ENCODE measurements around the gene RGL3.
"Not testable (repeated sequence)": the region's sequence is repeated elsewhere in the genome, so short reads cannot be mapped to it uniquely, and the experiment has no call there.

RGL3 gene

GRCh38 chr19:11420429-11421370 is 1.6 kb upstream of the RGL3 start:
- DNase-seq (ENCODE audit: low read depth), result no peak

DNA sequence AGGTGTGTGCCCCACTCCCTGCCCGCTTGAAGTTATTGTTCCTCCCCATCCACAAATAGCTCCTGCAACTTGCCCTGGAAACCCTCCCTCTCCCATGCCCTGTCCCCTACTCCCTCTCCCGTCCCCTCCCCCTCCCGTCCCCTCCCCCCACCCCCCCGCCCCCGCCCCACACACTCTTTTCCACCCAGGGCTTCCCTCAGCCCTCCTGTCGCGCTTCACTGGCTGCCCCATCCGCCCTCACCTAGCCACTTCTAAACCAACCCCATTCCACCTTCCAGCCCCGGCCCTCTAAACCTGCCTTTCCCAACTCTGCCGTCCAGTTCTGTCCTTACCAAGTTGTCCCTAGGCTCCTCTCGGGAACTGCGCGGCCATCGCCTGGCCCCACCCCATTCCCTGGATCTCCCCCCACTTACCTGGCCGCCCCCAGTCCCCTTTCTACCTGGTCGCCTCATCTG is 993 bp downstream of the RGL3 start:
- no peak for DNase-seq (ENCODE audit: low read depth)

- DNase-seq (ENCODE audit: low read depth), result no peak
These were observed 2.6 kb downstream of the RGL3 start for GRCh38 chr19:11416346-11417052.

DNA sequence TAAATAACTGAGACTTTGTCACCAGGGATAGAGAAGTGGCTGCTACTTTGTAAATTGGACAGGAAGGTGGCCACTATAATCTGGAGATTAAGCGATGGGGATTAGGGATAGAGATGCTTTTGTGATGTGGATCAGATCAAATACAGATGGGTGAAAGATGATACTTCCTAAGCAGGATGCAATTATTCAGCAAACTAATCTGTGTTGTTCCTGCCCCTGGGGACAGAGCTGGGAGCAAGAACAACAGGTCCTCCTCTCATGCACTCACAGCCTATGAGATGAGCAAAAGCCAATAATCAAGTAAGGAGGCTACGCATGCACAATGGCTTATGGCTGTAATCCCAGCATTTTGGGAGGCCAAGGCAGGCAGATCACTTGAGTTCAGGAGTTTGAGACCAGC is 4.6 kb downstream of the RGL3 start:
- DNase-seq (ENCODE audit: low read depth), result no peak

GRCh38 chr19:11410682-11411081 is 8.4 kb downstream of the RGL3 start:
- no peak for DNase-seq (ENCODE audit: low read depth)

DNA sequence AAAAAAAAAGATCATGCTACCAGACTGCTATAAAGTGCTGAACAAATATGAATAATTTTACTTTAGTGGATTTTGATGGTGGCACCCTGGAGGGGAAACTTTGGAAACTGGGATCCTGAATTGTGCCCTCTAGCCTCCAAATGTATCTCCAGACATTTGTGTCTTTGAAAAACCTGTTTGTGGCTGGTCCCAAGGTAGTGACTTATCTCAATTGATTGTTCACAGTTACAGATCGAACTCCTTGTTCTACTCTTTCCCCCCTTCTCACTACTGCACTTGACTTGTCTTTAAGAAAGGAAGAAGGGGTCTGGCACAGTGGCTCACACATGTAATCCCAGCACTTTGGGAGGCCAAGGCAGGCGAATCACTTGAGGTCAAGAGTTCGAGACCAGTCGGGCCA is 10.5 kb downstream of the RGL3 start:
- DNase-seq (ENCODE audit: low read depth), result no peak

DNA sequence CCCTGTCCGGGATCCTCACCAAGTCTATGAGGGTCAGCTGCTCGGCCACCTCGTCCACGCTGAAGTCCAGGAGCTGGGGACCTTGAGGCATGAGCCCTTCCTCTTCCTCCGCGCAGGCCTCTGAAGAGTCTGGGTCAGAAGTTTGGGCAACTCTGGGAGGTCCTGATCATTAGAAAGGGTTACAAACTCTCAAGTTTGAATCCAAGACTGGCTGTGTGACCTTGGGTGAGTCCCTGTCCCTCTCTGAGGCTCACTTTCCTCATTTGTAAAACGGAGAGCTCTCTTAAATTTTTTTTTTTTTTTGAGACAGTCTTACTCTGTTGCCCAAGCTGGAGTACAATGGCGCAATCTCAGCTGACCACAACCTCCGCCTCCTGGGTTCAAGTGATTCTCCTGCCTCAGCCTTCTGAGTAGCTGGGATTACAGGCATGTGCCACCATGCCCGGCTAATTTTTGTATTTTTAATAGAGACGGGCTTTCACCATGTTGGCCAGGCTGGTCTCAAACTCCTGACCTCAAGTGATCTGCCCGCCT is 12.3 kb downstream of the RGL3 start:
- not testable (repeated sequence) for DNase-seq (ENCODE audit: low read depth)

DNA sequence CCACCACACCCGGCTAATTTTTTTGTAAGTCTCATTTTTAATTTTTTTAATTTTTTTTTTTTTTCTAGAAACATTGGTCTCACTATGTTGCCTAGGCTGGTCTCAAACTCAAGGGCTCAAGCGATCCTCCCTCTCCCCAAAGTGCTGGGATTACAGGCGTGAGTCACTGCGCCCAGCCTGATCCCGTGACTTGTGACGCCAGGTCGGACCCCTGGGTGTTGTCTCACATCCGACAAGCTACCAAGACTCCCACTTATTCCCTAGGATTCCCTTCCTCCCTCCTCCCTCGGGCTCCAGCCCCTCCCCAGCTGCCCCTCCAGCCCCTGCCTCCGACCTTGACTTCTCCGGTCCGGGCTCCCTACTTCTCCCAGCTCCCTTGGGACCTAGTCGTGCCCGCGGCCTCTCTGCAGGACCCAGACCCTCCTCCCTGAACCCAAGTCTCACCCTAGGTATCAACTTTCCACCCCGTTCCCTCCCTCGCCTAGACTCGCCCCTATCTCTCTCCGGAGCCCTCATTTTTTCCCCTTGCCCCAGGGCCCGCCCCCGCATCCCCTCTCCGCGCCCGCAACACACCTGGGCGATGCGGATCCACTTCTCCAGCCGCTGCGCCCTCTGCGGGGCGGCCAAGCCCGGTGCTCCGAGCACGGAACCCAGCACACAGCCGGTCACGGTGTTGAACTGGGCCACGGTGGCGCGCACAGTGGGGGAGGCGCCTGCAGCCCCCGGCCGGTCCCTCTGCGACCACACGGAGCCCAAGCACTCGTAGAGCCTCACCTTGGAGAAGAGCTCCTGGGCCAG is 13.1 kb downstream of the RGL3 start:
- DNase-seq (ENCODE audit: low read depth), result no peak

- no peak for DNase-seq (ENCODE audit: low read depth)
These were observed 14.4 kb downstream of the RGL3 start for GRCh38 chr19:11404588-11405222.

DNA sequence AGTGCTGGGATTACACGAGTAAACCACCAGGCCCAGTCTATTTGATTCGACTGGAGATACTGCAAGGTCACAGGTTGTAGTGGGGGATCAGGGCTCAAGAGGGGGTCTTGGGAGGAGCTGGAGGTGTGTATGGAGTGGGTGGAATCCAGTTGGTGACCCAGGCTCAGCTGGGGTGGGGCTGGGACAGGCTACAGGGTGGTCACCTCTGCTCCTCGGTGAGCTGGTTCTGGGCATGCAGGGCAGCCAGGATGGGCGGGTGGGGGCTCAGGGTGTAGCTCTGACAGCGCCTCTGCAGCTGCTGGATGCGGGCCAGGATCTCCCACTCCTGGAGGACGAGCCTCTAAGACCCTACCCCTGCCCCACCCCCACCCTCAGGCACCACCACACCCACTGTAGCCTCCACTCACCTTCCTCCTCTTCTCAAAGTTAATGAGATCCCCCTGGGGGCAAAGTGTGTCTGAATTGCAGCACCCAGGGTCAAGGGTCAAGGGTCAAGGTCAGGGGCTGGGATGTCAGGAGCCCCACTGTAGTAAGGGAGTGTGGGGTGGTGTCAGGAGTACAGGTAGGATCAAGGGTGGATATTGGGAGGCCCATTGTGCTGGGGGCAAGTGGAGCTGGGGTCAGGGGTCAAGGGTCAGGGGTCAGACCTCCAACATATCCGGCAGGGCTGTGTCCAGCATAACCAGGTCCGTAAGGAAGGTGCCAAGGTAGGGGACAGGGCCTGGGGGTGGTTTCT is 17.1 kb downstream of the RGL3 start:
- DNase-seq (ENCODE audit: low read depth), result no peak

DNA sequence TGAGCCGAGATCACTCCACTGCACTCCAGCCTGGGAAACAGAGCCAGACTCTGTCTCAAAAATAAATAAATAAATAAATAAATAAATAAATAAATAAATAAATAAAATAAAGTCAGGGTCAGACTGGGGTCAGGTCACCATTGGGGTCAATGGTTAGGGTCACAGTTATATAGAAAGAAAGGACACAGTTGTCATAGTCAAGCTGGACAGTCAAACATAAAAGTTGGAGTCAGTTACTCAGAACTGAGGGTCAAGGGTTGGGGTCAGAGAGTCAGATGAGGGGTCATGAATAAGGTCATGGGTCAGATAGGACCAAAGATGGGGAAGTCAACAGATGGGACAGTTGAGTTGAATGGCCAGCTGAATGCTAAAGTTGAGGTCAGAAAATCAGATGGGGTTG is 18.3 kb downstream of the RGL3 start:
- no peak for DNase-seq (ENCODE audit: low read depth)

GRCh38 chr19:11399667-11400066 is 19.4 kb downstream of the RGL3 start:
- no peak for DNase-seq (ENCODE audit: low read depth)

DNA sequence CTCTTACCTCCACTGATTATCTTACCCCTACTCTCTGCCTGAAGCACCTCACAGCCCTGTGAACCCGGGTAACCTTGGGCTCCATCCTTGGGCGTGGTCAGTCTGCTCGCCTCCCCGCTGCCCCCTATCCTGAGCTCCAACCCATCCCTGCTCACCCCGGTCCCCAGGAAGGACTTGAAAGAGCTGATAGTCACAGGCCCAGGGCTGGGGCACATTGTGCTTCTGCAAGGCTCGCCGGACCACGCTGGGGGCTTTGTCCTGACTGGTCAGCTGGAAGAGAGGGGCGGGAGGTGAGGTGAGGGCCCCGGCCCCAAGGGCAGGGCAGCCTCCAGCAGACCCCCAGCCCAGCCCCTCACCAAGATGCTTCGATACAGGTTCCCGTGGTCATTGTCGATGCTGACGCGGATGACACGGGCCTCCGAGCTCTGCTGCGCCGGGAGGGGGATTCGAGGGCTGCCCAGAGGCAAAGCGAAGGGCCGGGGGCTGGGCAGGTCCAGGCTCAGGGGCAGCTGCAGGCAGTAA is 22.0 kb downstream of the RGL3 start:
- no peak for DNase-seq (ENCODE audit: low read depth)

DNA sequence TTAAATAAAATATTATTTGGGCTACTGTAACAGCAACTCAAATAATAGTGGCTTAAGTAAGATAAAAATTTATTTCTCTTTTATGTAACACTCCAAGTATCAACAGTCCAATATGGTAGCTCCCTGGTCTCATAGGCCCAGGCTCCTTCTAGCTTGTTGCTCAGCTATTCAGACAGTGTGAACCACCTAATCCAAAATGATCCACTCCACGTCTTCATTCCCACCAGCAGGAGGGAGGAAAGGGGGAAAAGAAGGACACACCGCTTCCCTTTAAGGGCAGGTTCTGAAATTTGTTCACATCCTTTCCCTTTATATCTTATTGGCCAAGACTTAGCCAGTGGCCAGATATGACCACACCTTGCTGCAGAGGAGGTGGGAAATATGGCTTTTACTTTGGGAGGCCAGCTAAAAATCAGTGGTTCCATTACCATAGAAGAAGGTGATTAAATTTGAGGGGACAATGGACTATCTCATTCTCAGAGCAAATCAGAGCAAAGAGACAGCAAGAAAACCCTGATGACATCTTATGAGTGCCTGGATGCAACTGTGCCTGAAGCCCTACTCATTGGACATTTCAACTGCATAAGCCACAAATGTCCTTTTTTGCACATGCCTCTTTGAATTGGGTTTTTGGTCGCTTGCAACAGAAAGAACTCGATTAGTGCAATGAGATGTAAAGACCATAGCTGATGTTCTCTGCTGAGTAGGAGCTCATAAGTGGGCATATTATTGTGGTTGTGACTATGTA is 28.0 kb downstream of the RGL3 start:
- no peak for DNase-seq (ENCODE audit: low read depth)

DNA sequence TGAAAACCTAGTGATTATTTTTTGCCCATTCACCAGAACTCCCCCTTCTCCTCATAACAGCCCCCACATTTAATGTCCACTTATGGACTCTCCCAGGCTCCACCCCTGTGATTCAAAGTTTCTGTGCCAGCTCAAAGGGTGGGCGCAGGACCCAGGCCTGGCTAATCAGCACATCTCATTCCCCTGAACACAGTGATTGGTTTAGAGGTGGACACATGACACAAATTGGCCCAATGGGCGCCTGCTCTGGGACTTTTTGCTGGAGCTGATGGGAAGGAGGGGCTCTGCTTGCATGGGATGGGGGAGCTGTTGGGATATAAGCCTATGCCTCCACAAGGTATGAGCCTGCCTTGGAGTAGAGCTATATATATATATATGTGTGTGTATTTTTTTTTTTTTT is 28.8 kb downstream of the RGL3 start:
- no peak for DNase-seq (ENCODE audit: low read depth)

- no peak for DNase-seq (ENCODE audit: low read depth)
These were observed 31.7 kb downstream of the RGL3 start for GRCh38 chr19:11387162-11388034.

GRCh38 chr19:11384778-11385129 is 34.4 kb downstream of the RGL3 start:
- no peak for DNase-seq (ENCODE audit: low read depth)

DNA sequence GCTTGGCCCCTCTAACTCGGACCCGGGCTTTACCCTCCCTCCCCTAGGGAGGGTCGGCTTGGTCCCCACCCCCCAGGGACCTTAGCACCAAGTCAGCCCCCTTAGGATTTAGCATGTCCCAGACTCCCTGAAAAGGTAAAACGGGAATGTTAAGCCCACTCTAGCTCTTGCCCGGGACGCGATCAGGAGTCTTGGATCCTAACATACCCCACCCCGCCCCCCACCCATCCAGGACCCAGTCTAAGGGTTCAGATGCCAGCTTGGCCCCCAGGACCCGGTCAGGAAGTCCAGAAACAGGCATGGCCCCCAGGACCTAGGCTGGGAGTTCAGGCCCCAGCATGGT is 35.4 kb downstream of the RGL3 start:
- no peak for DNase-seq (ENCODE audit: low read depth)
